Effector CD4-positive, alpha-beta T cell (primary cell): Measurements from ENCODE around the gene RPS27L.
"Not testable (repeated sequence)": the region's sequence is repeated elsewhere in the genome, so short reads cannot be mapped to it uniquely, and the experiment has no call there.

Experiments
- DNase-seq: peaks from one replicate; pipeline ENCODE4 v3.0.0-alpha.2; 2020

The RPS27L gene

DNA sequence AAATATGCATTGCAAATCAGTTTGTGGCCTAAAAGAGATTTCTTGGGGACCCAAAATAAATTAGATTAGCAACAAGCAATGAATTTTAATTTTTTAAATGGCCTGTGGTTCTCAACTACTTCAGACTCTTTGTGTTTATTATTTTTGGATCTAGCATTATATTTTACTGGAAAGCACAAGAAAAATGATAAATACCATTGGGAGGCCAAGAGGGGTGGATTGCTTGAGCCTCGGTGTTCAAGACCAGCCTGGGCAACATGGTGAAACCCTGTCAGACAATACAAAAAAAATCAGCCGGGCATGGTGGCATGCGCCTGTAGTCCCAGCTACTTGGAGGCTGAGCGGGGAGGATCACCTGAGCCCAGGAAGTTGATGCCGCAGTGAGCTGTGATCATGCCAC is 22.0 kb downstream of the RPS27L start:
- no peak for DNase-seq

DNA sequence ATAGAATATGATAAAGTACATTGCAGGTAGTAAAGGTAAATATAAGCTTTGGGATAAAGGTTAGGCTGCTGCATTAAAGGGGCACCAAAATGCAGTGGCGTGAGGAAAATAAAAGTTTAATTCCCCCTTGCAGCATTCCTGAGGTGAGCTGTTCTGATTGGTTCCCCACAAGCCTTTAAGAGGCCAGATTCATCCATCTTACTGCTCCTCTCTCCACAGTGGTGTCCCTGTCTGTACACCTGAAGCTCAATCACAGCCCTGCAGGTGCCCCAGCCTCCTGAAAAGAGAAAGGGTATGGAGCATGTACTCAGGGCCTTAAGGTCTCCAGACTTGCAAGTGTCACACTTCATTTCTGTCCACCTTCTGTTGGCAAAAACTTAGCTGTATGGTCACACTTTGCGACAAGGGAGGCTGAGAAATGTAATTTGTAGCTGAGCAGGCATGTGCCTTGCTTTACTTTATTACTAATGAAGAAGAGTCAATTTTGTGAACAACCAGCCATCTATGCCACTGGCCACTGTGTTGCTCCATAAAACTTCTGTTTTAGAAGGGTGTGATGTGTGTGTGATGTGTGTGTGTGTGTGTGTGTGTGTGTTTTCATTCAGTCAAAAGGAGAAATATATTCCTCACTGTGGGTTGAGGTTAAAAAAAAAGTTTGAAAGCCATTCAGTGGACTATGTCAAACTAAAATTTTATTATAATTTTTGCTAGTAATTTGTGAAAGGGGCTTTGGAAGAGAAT is 22.9 kb downstream of the RPS27L start:
- DNase-seq: no peak

- DNase-seq: no peak
Measured at GRCh38 chr15:63133786-63134185, 23.5 kb downstream of the RPS27L start.

GRCh38 chr15:63126726-63127125 is 30.6 kb downstream of the RPS27L start:
- DNase-seq: no peak

DNA sequence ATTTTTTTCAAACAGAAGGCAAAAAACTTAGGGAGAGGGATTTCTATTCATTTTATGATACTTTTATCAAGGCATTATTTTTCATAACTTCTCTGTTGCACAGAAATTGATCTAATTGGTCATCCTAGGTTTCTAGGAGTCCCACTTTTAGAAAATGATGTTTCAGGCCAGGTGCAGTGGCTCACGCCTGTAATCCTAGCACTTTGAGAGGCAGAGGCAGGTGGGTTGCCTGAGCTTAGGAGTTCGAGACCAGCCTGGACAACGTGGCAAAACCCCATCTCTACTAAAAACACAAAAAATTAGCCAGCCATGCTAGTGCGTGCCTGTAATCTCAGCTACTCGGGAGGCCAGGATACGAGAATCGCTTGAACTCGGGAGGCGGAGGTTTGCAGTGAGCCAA is 32.8 kb downstream of the RPS27L start:
- no peak for DNase-seq

- peak; percentile 59 for DNase-seq
Measured at GRCh38 chr15:63122002-63122875, 35.0 kb downstream of the RPS27L start.

- peak; percentile 69 for DNase-seq
Measured at GRCh38 chr15:63121382-63122001, 35.8 kb downstream of the RPS27L start, which contains the start of gene LACTB. Gene LACTB (plus strand): TSS chr15:63121861. CDS start chr15:63121872, 11 bp downstream.

GRCh38 chr15:63118854-63119253 is 38.4 kb downstream of the RPS27L start:
- DNase-seq: no peak

DNA sequence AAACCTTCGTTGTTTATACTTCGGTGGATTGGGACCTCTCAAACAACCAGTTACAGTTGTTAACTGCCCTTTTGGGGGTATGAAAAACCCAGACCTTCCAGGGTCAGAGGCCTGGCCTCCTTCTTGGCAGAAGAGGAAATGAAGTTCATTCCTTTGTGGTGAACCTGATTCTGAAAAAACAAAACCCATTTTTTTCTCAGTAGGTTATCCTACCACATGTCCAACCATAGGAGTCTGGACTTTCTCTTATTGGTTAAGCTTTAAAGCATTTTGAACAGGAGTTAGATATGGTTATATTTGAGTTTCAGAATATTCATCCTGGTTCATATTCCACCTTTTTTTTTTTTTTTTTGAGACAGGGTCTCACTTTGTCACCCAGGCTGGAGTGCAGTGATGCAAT is 42.8 kb downstream of the RPS27L start:
- no peak for DNase-seq

GRCh38 chr15:63112871-63113270 is 44.4 kb downstream of the RPS27L start:
- no peak for DNase-seq

DNA sequence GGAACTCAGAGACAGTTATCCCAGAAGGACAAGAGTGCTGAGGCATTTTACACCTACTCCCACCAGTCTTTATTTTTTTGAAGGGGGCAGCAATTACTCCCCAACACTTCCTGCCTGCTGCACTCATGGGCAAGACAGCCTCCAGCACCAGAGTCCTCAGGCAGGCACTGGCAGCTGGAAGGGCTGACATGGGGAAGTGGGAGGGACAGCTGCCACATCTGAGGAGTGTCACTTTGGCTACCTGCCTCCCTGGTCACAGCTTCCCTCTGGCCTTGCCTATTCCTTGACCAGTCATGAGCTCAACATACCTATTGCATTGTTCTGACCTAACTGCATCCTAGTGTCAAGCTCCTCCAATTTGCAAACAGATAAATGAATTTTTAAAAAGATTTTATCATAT is 45.8 kb downstream of the RPS27L start:
- no peak for DNase-seq

DNA sequence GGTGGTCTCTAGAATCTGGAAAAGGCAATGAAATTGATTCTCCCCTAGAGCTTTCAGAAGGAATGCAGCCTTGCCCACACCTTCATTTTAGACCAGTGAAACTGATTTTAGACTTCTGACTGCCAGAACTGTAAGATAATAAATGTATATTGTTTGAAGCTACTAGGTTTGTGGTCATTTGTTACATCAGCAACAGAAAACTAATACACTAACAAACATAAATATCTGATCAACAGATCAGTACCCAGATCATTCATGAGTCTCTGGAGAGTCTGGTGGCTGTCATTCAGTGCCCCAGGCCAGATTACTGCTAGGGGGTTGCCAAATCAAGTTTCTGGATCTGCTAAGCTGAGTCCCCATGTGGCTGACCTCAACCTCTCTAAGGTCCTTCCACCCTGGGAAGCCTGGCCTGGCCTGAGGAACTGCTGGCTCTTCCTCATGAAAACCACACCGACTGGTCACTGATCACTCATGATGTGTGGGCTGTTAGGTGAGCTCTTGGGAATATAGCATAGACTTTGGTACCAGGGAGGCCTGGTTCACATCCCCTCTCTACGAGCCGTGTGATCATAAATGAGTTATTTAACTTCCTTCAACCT is 46.8 kb downstream of the RPS27L start:
- DNase-seq: no peak

GRCh38 chr15:63109920-63110319 is 47.4 kb downstream of the RPS27L start:
- no peak for DNase-seq

DNA sequence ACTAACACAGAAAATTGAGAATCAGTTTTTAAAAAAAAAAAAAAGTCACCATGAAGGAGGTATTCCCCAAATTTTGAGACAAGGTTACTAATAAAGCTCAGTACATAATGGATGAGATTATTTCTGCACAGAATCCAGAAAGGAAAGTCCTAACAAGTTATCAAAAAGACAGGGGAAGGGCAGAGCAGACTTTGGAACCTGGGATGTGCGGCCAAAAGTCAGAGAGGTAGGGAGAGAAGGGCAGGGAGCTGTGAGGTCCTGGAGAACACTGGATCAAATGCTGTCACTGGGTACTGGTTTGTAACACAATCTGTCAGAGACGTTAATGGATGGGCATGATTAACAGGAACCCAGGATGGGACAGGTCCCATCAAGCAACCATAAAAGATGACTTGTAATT is 47.8 kb downstream of the RPS27L start:
- no peak for DNase-seq

GRCh38 chr15:63107895-63108546 is 49.3 kb downstream of the RPS27L start:
- DNase-seq: no peak

- not testable (repeated sequence) for DNase-seq
Measured at GRCh38 chr15:63105354-63105753, 51.9 kb downstream of the RPS27L start.

DNA sequence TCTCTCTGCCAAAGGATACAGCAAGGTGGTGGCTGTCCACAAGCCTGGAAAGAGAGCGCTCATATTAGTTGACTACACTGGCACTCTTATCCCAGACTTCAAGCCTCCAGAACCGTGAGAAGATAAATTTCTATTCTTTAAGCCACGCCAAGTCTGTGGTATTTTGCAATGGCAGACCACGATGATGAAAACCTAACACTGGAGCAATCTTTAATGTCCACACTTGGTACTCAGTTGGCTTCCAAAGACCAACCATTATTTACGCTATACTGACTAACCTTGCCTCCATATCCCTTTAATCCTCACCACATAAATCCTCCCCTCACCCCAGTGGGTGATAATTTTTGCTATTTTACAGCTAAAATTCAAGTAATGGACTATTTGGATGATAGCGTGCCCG is 52.5 kb downstream of the RPS27L start:
- DNase-seq: no peak

DNA sequence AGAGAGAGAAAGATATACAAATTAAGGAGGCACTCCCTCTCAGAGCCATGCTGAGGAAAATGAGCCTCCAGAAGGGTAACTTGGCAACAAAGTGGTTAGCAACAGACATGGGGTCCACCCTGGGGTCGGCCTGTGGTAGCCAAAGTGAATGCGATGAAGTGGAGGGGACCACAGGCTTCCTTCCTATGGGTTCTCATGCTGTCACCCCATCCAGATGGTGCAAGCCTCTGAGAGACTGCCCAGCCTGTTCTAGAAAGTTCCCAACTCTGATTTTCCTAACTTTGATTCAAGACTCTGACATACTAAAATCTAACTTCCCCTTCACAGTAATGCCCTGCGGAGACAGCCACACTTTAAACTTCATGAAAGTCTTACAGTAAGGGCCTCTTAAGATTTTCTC is 53.9 kb downstream of the RPS27L start:
- DNase-seq: no peak

DNA sequence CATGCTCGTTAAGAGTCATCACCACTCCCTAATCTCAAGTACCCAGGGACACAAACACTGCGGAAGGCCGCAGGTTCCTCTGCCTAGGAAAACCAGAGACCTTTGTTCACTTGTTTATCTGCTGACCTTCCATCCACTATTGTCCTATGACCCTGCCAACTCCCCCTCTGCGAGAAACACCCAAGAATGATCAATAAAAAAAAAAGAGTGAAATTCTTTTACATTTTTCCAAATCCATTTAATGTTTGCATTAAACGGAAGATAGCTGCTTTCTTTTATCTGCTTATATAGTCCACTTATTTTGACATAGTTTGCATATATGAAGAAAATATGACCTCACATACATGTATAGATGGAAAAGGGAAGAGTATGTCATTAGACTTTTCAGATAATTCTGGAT is 57.7 kb downstream of the RPS27L start:
- DNase-seq: not testable (repeated sequence)

- not testable (repeated sequence) for DNase-seq
Measured at GRCh38 chr15:63098901-63099300, 58.4 kb downstream of the RPS27L start.
